Measurements from ENCODE around the gene CCT3. TPM values are rescaled to one million over a fixed set of nuclear protein-coding genes. Genes with fewer than 3 reads are reported as not detected.

The CCT3 gene
- total and polyA plus RNA-seq, 10 of the 15 experiments (the other 5 are each of a cell fraction or from before 2014, with no cell fraction given): 319 to 585 (median 427) TPM

GRCh38 chr1:156384007-156384406 lies 45.9 kb upstream of the CCT3 start:
- ChIA-PET RAD21 (ENCODE audit: unreplicated experiment) (interaction anchor here (6.3 kb wide), 1 partner anchor 62 kb away, joined by 162 read pairs; no protein-coding TSS in a partner anchor), POLR2A (no interaction called here), SMC1A (ENCODE audit: uncharacterized antibody, unreplicated experiment) (interaction anchor here (1.7 to 5.4 kb wide), 3 partner anchors 50 to 66 kb away, joined by 5 to 149 read pairs (median 18); no protein-coding TSS in a partner anchor), CTCF (interaction anchor here (0.8 to 7.8 kb wide), 9 partner anchors 18 to 224 kb away, joined by 3 to 468 read pairs (median 4); partner anchors contain the start of gene NAXE)
- FAIRE-seq: no peak
- no peak for ATAC-seq
- H3K4me2 ChIP-seq (ENCODE audit: control insufficient read depth, insufficient read depth): no peak overlapping the region
- H4K20me1 ChIP-seq (ENCODE audit: control insufficient read depth, insufficient read depth): no peaks in the 10 kb centered on the region
- no peak for TF ChIP-seq CEBPZ (IDR thresholded peaks at IDR 0.05; ENCODE audit: low read depth, low read length)
- no peak for TF ChIP-seq POU2F2 (IDR thresholded peaks at IDR 0.05; ENCODE audit: borderline replicate concordance, low read depth, low read length)
- TF ChIP-seq RAD51 (IDR thresholded peaks at IDR 0.05): no peak
- no peak for TF ChIP-seq PBX3 (IDR thresholded peaks at IDR 0.05; ENCODE audit: insufficient replicate concordance, low read depth, low read length)
- TF ChIP-seq MTA3 (IDR thresholded peaks at IDR 0.05; ENCODE audit: borderline replicate concordance, low read length): no peak
- TF ChIP-seq ZBTB33 (IDR thresholded peaks at IDR 0.05): no peak
- no peaks in the 10 kb centered on the region for H3K79me2 ChIP-seq (ENCODE audit: control insufficient read depth, insufficient read depth, low read length)
- H3K4me1 ChIP-seq (ENCODE audit: control insufficient read depth, insufficient read depth, low read length): no peaks in the 10 kb centered on the region
- no peak for DNase-seq (ENCODE audit: low read depth, low spot score)
- no peak overlapping the region for H2AFZ ChIP-seq (ENCODE audit: control insufficient read depth, low read depth, low read length)
- no peaks in the 10 kb centered on the region for H3K36me3 ChIP-seq (ENCODE audit: control insufficient read depth in 2 of 2, insufficient read depth in 2 of 2, low read length in 1 of 2)
- H3K27me3 ChIP-seq (replicated peaks in 1 of 2; ENCODE audit: control insufficient read depth in 2 of 2, insufficient read depth in 2 of 2, low read length in 1 of 2): peaks cover 6 to 9% of the 10 kb centered on the region in 2 experiments
- no peak overlapping the region for H3K27ac ChIP-seq (ENCODE audit: control insufficient read depth, insufficient read depth)
- no peak overlapping the region for H3K4me3 ChIP-seq
- BruUV-seq (replicated peaks): no TSS peak
- in situ Hi-C loops (cut with MboI) (loop anchor here (5.0 kb wide), 1 partner anchor 58 kb away; no protein-coding TSS in a partner anchor), intact Hi-C loops (cut with micrococcal nuclease; ENCODE audit: unreplicated experiment) (loop anchor here (2.0 kb wide), 1 partner anchor 225 kb away; no protein-coding TSS in a partner anchor)
- H3K9me3 ChIP-seq (replicated peaks; ENCODE audit: control insufficient read depth, insufficient read depth, low read length): no peaks in the 10 kb centered on the region
- 40% methylated on average over 3 of the region's 3 CpGs for WGBS (ENCODE audit: insufficient coverage, insufficient replicate concordance, low lambda C conversion rate, missing lambda C conversion rate)
- no peak overlapping the region for H3K9ac ChIP-seq (ENCODE audit: control insufficient read depth, insufficient read depth, low read length)

Measured in GM12878 (cell line).